ENCODE data around the gene SQOR.
"Not testable (repeated sequence)": the region's sequence is repeated elsewhere in the genome, so short reads cannot be mapped to it uniquely, and the experiment has no call there.

SQOR gene

GRCh38 chr15:45631776-45632175 is 3.1 kb upstream of the SQOR start:
- no peak for DNase-seq (ENCODE audit: low spot score)

- peak; percentile 19 for DNase-seq (ENCODE audit: low spot score)
Observed at GRCh38 chr15:45635191-45635638, 386 bp downstream of the SQOR start.

DNA sequence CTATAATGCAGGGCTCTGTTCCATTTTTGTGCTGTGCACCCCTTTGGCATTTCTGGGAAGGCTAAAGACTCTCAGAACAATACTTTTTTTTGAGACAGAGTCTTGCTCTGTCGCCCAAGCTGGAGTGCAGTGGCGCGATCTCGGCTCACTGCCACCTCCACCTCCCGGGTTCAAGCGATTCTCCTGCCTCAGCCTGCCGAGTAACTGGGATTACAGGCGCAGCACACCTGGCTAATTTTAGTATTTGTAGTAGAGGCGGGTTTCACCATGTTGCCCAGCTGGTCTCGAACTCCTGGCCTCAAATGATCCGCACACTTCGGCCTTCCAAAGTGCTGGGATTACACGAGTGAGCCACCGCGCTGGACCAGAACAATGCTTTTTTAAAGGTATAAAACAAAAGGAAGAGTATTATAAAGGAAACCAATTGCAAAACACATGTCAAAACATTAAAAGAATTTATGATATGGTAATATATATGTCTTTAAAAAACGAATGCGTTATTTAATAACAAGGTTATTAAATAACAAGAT is 999 bp downstream of the SQOR start:
- DNase-seq (ENCODE audit: low spot score), result no peak

DNA sequence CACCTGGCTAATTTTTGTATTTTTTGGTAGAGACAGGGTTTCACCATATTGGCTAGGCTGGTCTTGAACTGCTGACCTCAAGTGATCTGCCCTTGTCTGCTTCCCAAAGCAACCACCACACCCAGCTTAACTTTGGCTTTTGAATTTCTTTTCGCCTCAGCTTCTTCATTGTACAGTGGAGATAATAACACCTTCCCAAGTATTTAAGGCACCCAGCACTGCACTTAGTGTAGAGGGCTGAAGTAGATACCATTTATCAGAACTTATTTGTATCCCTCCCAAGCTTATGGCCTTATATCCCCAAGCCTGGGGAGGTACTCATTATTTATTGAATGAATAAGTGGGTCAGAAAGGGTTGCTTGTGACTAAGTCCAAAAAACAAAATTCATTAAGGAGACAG is 2.3 kb downstream of the SQOR start:
- no peak for DNase-seq (ENCODE audit: low spot score)

DNA sequence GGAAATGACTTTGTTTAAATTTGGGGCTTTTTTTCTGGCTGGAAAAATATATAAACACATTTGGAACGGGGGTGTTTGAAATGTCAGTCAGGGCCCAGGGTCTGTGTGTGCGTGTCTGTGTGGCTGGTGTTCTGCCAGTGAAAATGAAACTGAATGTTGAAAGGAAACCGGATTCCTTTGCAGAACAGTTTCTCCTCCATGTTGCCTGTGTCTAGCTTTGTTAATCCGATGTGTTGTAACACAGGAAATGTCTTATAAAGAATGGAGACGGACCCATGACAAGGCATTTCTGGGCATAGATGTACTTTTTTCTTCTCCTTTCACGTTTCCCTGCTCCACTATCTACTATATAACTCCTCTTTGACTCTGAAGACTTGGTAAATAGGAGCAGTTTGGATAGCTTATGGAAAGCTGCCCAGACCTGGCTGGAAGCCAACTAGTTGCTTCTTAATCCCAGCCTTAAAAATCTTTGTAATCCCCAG is 2.8 kb downstream of the SQOR start:
- no peak for DNase-seq (ENCODE audit: low spot score)

DNA sequence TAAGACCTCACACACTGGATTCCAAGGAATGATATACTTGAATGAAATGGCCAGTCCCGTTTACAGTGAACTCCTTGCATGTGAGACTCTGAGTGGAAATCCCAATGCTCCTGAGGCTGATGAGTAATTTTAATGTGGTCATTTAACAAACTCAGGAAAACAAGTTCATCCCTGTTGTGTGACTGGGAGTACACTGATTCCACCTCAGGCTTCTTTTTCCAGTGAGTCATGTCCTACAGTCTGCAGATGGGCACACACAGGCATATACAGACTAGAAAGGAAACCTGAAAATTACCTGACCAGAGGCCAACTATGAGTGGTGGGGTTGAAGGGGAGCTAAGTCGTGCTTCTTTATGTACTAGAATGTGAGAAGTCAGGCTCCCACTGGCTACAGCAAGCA is 5.8 kb downstream of the SQOR start:
- DNase-seq (ENCODE audit: low spot score), result no peak

- peak; percentile 64 for DNase-seq (ENCODE audit: low spot score)
Observed at GRCh38 chr15:45641374-45641781, 6.5 kb downstream of the SQOR start.

- no peak for DNase-seq (ENCODE audit: low spot score)
Observed at GRCh38 chr15:45641999-45642932, 7.4 kb downstream of the SQOR start.

- no peak for DNase-seq (ENCODE audit: low spot score)
Observed at GRCh38 chr15:45644437-45644836, 9.6 kb downstream of the SQOR start.

DNA sequence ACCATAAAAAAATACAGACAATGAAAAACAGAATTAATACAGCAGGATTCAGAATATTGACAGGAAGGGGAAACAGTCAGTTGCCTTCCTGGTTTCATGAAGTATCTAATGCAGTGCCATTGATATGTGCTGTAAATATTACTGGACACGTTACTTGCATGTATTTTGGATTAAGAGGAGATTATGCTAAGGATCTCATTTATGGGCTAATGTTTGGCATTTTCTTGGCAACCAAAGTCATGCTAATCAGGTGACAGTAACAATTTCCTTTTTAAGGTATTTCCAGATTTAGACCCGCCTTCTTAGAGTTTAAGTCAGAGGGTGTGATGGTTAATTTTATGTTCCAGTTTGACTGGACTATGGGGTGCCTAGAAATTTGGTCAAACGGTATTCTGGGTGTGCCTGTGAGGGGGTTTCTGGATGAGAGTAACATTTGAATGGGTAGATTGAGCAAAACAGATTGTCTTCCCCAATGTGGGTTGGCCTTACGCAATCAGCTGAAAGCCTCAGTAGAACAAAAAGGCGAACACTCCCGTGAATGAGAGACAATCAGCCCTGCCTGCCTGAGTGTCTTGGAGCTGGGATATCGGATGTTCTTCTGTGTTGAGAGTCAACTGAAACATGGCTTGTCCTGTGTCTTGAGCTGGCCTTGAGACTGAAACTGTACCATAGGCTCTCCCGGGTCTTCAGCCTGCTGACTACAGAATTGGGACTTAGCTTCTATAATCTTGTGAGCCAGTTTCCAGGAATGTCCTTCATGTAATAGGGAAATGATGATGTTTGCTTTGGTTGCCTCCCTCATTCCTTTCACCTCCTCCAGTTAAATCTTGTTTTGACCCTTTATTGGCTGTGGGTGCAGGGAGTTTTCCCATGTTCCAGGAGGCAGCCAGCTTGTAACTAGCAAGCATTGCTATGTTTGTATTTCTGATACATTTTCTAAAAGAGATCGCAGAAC is 10.5 kb downstream of the SQOR start:
- DNase-seq (ENCODE audit: low spot score), result no peak

DNA sequence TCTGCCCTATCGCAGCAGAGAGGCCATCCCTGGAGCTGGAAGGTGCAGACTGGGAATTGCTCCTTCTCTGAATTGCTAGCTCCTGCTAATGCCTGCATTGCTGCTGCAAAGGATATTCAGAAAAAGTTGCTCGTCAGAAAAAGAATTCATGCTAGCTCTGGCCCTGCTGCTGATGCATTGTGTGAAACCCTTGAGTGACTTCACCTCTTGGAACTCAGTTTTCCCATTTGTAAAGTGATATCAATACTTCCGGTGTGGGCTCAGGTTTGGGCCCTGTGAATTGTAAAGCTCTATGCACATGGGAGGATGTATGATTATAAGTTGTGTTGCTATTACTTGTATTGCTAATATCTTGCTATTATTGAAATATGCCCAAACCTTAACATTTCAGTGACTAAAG is 11.4 kb downstream of the SQOR start:
- no peak for DNase-seq (ENCODE audit: low spot score)

GRCh38 chr15:45647828-45648227 is 13.0 kb downstream of the SQOR start:
- no peak for DNase-seq (ENCODE audit: low spot score)

DNA sequence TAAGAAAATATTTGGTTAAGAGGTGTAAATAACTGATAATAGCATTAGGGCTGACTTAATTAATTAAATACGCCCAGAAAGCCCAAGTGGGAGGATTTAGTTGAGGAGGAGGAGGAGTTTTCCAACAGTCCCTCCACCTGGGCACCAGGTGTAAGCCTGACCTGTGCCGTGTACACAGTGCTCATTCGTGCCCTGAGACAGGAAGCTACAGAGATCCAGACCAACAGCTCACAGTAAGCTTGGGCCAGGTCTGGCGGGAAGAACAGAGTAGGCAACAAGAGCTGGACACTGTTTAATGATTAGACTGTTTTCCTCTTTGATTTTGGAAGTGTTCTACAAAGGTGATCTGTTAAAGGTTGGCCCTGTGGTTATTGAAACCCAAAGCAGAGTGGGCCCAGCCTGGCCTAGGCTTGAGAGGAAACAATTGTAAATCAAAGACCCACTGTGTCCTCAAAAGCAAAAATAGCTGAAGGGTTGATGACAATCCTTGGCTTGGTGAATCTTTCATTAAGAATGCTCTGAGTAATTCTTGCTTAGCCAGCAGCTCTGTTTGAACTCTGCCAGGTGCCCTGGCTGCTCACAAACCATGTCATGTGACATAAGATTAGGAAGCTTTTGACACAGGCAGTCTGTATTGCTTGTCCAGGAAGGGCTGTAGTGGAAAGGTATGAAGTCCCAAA is 13.8 kb downstream of the SQOR start:
- no peak for DNase-seq (ENCODE audit: low spot score)

- DNase-seq (ENCODE audit: low spot score), result not testable (repeated sequence)
Observed at GRCh38 chr15:45650007-45650406, 15.2 kb downstream of the SQOR start.

DNA sequence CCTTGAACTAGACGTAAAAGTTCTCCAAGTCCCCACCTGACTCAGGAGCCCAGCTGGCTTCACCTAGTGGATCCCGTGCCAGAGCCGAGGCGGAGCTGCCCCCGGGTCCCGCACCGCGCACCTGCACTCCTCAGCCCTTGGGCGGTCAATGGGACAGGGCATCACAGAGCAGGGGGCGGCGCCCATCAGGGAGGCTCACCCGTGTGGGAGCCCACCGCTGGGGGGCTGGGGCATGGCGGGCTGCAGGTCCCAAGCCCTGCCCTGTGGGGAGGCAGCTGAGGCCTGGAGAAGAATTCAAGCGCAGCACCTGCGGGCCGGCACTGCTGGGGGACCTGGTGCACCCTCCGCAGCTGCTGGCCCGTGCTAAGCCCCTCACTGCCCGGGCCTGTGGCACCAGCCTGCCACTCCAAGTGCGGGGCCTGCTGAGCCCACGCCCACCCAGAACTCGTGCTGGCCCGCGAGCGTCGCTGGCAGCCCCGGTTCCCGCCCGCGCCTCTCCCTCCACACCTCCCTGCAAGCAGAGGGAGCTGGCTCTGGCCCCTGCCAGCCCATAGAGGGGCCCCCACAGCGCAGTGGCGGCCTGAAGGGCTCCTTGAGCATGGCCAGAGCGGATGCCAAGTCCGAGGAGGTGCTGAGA is 16.2 kb downstream of the SQOR start:
- no peak for DNase-seq (ENCODE audit: low spot score)

GRCh38 chr15:45653702-45654424 is 19.0 kb downstream of the SQOR start:
- no peak for DNase-seq (ENCODE audit: low spot score)

DNA sequence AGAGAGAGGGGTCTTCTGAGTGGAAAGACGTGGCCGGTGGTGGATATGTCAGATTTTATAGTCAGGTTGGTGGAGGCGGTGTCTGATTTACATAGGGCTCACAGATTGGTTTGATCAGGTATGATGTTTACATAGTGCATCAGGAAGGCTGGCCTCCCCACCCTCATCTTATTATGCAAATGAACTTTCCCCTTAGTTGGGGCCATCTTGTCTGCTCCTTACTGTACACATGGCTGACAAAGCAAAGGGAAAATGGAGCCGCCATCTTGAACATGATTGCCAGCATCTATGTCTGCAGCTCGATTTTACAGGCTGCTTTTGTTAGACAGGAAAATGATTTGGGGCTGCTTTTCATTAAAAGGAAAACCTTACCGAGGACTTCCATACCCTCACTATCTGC is 19.9 kb downstream of the SQOR start:
- DNase-seq (ENCODE audit: low spot score), result no peak

DNA sequence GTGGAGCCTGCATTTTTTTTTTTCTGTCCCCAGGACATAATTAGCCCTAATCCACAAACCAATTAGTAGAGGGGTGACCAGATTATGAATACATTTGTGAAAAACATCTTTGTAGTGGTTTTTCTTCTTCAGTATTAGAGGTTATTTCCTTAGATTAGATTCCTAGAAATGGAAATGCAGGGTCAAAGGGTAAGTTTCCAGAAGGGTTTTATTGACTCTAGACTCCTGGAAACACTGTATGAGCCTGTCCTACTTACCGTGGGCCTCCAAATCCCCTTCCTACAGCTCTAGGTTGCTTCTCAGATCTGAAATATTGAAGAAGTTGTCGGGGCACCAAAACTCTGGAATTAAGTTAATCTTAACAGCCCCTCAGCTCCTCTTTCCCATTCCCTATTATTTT is 22.4 kb downstream of the SQOR start:
- DNase-seq (ENCODE audit: low spot score), result no peak

DNA sequence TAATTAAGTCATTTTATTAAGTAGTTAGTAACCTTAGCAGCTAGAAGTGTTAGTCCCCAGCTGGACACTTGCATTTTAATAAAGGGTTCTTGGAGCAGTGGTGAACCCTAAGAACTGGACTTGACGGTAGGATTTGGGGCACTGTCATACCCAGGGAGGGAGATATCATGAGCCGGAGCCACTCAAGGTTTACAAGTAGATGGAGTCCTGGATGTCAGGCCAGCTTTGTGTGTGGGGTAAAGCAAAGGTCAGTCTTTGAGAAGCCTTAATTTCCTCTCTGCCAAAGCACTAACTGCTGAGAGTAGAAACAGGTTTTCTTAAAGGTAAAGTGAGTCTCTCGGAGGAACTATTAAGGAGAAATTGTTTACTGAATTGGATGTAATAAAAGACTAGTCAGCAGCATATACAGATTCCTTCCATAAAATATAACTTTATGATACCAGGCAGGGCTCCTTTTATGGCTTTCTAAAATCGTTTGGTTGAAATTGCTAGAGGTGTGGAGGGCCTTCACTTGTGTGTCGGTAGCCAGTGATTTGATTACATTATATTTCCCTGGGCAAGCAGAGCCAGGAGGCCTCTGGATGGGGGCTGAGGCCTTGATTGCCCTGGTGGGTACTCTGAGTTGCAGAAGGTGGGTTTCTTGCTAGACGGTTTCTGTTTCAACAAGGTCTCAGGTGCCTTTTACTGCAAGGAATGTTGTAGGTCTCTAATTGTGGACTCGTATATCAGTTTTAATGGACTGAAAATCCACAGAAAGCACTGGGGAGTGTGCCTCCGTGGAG is 23.1 kb downstream of the SQOR start:
- DNase-seq (ENCODE audit: low spot score), result no peak
